Osteoblast (primary cell): Measurements from ENCODE around the gene RAD51B. TPM values are rescaled to one million over a fixed set of nuclear protein-coding genes. Genes with fewer than 3 reads are reported as not detected.

Experiments
- DNase-seq: peaks from one replicate; pipeline ENCODE4 v3.0.0; 2011; ENCODE audit warnings: low spot score, mixed read lengths; ENCODE audit not compliant: insufficient read length; ENCODE audit errors: missing footprints
- H2AFZ ChIP-seq: 2 replicates; pipeline ENCODE4 v1.6.0; 2011; ENCODE audit warnings: mild to moderate bottlenecking, low read length
- H3K27ac ChIP-seq: 2 replicates; pipeline ENCODE4 v1.5.1; 2011; ENCODE audit warnings: mild to moderate bottlenecking, low read depth, low read length, moderate library complexity
- H3K27me3 ChIP-seq: 2 replicates; pipeline ENCODE4 v1.6.0; 2012; ENCODE audit warnings: mild to moderate bottlenecking, control low read depth, inconsistent platforms, low read length, moderate library complexity; ENCODE audit not compliant: insufficient read depth
- H3K36me3 ChIP-seq: 2 replicates; pipeline ENCODE4 v1.5.1; 2011; ENCODE audit warnings: mild to moderate bottlenecking, low read length, control low read depth, moderate library complexity; ENCODE audit not compliant: insufficient read depth
- H3K4me1 ChIP-seq: 2 replicates; pipeline ENCODE4 v1.5.1; 2011; ENCODE audit warnings: mild to moderate bottlenecking, low read length, control low read depth, moderate library complexity; ENCODE audit not compliant: insufficient read depth
- H3K4me2 ChIP-seq: 2 replicates; pipeline ENCODE4 v1.6.0; 2011; ENCODE audit warnings: mild to moderate bottlenecking, low read length; ENCODE audit not compliant: insufficient read depth
- H3K4me3 ChIP-seq: fragments of 200-600 bp; sonication (generic); 3 replicates; pipeline ENCODE4 v1.5.1; 2012; ENCODE audit warnings: mild to moderate bottlenecking, low read length, inconsistent platforms; ENCODE audit not compliant: insufficient read depth
- H3K79me2 ChIP-seq: 2 replicates; pipeline ENCODE4 v1.6.0; 2012; ENCODE audit warnings: mild to moderate bottlenecking, low read length, control low read depth, inconsistent platforms; ENCODE audit not compliant: insufficient read depth
- H3K9me3 ChIP-seq: 2 replicates; pipeline ENCODE4 v1.5.1; 2011; ENCODE audit warnings: low read depth, low read length, control low read depth
- H4K20me1 ChIP-seq: 2 replicates; pipeline ENCODE4 v1.6.0; 2012; ENCODE audit warnings: mild to moderate bottlenecking, low read length, control low read depth; ENCODE audit not compliant: insufficient read depth
- CTCF ChIP-seq: IDR thresholded peaks from 2 replicates; pipeline ENCODE4 v1.5.1; 2011; ENCODE audit warnings: mild to moderate bottlenecking, low read depth, low read length, moderate library complexity; ENCODE audit errors: extremely low read depth
- total RNA-seq: library from RNA; depleted of rRNA; stranded (reverse); fragments of >200 nt; gene quantifications from 2 replicates; pipeline ENCODE4 v1.2.3, GENCODE V29; 2012

Gene RAD51B
- total RNA-seq, 1 donor = 13.8 TPM

GRCh38 chr14:68085742-68086141, 266.2 kb downstream of the RAD51B start:
- H3K9me3 ChIP-seq = no peaks in the 10 kb centered on the region
- H3K4me3 ChIP-seq = no peak overlapping the region
- no peak overlapping the region for H3K4me2 ChIP-seq
- H3K27me3 ChIP-seq = no peaks in the 10 kb centered on the region
- no peaks in the 10 kb centered on the region for H3K4me1 ChIP-seq
- DNase-seq = no peak
- no peak overlapping the region for H3K27ac ChIP-seq
- no peaks in the 10 kb centered on the region for H3K36me3 ChIP-seq
- TF ChIP-seq CTCF = no peak
- no peak overlapping the region for H2AFZ ChIP-seq
- no peaks in the 10 kb centered on the region for H4K20me1 ChIP-seq
- no peaks in the 10 kb centered on the region for H3K79me2 ChIP-seq

- Histone ChIP-seq H4K20me1 (no peaks in the 10 kb centered on the region), H3K9me3 (no peaks in the 10 kb centered on the region), H3K27ac (no peak overlapping the region), H3K4me2 (no peak overlapping the region), H3K4me3 (no peak overlapping the region), H3K36me3 (no peaks in the 10 kb centered on the region), H3K27me3 (no peaks in the 10 kb centered on the region), H3K4me1 (no peaks in the 10 kb centered on the region), H3K79me2 (no peaks in the 10 kb centered on the region), H2AFZ (peak overlapping the region; percentile 2)
- no peak for DNase-seq
- TF ChIP-seq CTCF = no peak
Observed at GRCh38 chr14:68088451-68088854, 268.9 kb downstream of the RAD51B start.

- Histone ChIP-seq H3K27ac (no peak overlapping the region), H3K4me3 (no peak overlapping the region), H3K9me3 (no peaks in the 10 kb centered on the region), H3K27me3 (no peaks in the 10 kb centered on the region), H3K79me2 (no peaks in the 10 kb centered on the region), H4K20me1 (no peaks in the 10 kb centered on the region), H2AFZ (no peak overlapping the region), H3K36me3 (no peaks in the 10 kb centered on the region), H3K4me2 (peak overlapping the region; percentile 10), H3K4me1 (no peaks in the 10 kb centered on the region)
- no peak for DNase-seq
- TF ChIP-seq CTCF = no peak
Observed at GRCh38 chr14:68089146-68089731, 269.7 kb downstream of the RAD51B start.

- Histone ChIP-seq H3K27me3 (no peaks in the 10 kb centered on the region), H4K20me1 (no peaks in the 10 kb centered on the region), H3K4me2 (no peak overlapping the region), H3K9me3 (no peaks in the 10 kb centered on the region), H3K36me3 (no peaks in the 10 kb centered on the region), H3K79me2 (no peaks in the 10 kb centered on the region), H3K27ac (no peak overlapping the region), H3K4me3 (no peak overlapping the region), H3K4me1 (no peaks in the 10 kb centered on the region), H2AFZ (no peak overlapping the region)
- TF ChIP-seq CTCF = peak; percentile 25
- DNase-seq = no peak
Observed at GRCh38 chr14:68094158-68094557, 274.6 kb downstream of the RAD51B start.
